ENCODE measurements around the gene DCDC2C. TPM values are rescaled to one million over a fixed set of nuclear protein-coding genes. Genes with fewer than 3 reads are reported as not detected.

The DCDC2C gene
- total and polyA plus RNA-seq, 2 of the 4 experiments (the other 2 are of a cell fraction) = not detected

GRCh38 chr2:3754280-3754679, 50.9 kb downstream of the DCDC2C start:
- no peak overlapping the region for H3K18ac ChIP-seq (ENCODE audit: low read depth, low read length)
- H3K9ac ChIP-seq (ENCODE audit: low read depth, low read length) = no peak overlapping the region
- no peak overlapping the region for H4K91ac ChIP-seq (ENCODE audit: insufficient read depth, low read depth, low read length)
- no peaks in the 10 kb centered on the region for H3K9me3 ChIP-seq (ENCODE audit: control insufficient read depth, insufficient read depth, low read length)
- H3K27ac ChIP-seq (ENCODE audit: insufficient read depth, low read length) = no peak overlapping the region
- no peak overlapping the region for H2AK5ac ChIP-seq (ENCODE audit: low read depth, low read length)
- no peaks in the 10 kb centered on the region for H3K36me3 ChIP-seq (ENCODE audit: control insufficient read depth, insufficient read depth, low read length)
- WGBS, 2 experiments (ENCODE audit: extremely low coverage in 2 of 2, insufficient read length in 1 of 2) = 37% methylated on average over 3 of the region's 5 CpGs; no CpG with 5 or more reads in 1 of the 2 experiments
- no peak overlapping the region for H3K4me2 ChIP-seq (ENCODE audit: low read depth, low read length)
- no peaks in the 10 kb centered on the region; the same call in 1 of the 2 replicates for H3K27me3 ChIP-seq (ENCODE audit: control insufficient read depth, insufficient read depth, low read length)
- no peaks in the 10 kb centered on the region for H4K20me1 ChIP-seq (ENCODE audit: insufficient read depth, low read length)
- H3K4ac ChIP-seq (ENCODE audit: low read depth, low read length) = no peak overlapping the region
- H2AFZ ChIP-seq (replicated peaks; ENCODE audit: low read length, poor library complexity) = no peak overlapping the region
- no peak overlapping the region for H3K14ac ChIP-seq (replicated peaks; ENCODE audit: low read depth, low read length)
- ATAC-seq (ENCODE audit: low read depth) (peak; percentile 62), DNase-seq (no peak)
- H3K4me3 ChIP-seq (ENCODE audit: insufficient read depth, low read depth, low read length) = no peak overlapping the region
- no TSS peak for BruUV-seq (replicated peaks)
- no peak overlapping the region for H2BK5ac ChIP-seq (ENCODE audit: low read depth, low read length, poor library complexity, severe bottlenecking)
- TF ChIP-seq, protein P1, sequence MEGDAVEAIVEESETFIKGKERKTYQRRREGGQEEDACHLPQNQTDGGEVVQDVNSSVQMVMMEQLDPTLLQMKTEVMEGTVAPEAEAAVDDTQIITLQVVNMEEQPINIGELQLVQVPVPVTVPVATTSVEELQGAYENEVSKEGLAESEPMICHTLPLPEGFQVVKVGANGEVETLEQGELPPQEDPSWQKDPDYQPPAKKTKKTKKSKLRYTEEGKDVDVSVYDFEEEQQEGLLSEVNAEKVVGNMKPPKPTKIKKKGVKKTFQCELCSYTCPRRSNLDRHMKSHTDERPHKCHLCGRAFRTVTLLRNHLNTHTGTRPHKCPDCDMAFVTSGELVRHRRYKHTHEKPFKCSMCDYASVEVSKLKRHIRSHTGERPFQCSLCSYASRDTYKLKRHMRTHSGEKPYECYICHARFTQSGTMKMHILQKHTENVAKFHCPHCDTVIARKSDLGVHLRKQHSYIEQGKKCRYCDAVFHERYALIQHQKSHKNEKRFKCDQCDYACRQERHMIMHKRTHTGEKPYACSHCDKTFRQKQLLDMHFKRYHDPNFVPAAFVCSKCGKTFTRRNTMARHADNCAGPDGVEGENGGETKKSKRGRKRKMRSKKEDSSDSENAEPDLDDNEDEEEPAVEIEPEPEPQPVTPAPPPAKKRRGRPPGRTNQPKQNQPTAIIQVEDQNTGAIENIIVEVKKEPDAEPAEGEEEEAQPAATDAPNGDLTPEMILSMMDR (conservative IDR thresholded peaks at IDR 0.05; ENCODE audit: low read depth, low read length) = peak; percentile 25; the same call in 1 of the 2 replicates
- TF ChIP-seq, protein P2, sequence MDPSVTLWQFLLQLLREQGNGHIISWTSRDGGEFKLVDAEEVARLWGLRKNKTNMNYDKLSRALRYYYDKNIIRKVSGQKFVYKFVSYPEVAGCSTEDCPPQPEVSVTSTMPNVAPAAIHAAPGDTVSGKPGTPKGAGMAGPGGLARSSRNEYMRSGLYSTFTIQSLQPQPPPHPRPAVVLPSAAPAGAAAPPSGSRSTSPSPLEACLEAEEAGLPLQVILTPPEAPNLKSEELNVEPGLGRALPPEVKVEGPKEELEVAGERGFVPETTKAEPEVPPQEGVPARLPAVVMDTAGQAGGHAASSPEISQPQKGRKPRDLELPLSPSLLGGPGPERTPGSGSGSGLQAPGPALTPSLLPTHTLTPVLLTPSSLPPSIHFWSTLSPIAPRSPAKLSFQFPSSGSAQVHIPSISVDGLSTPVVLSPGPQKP (IDR thresholded peaks at IDR 0.05; ENCODE audit: borderline replicate concordance, low read depth, low read length) = no peak
- dilution Hi-C loops (cut with HindIII; ENCODE audit: low sequenced_read_pairs, unreplicated experiment) = no loop called here
- H3K23ac ChIP-seq (ENCODE audit: low read depth, low read length) = no peak overlapping the region
- no peak overlapping the region for H2BK20ac ChIP-seq (ENCODE audit: low read depth, low read length)
- no peaks in the 10 kb centered on the region for H3K79me1 ChIP-seq (ENCODE audit: low read depth in 1 of 2, low read length in 2 of 2)
- CTCF ChIA-PET = interaction anchor here (1.5 kb wide), 1 partner anchor 26 kb away, joined by 6 read pairs; no protein-coding TSS in a partner anchor
- H2BK15ac ChIP-seq (ENCODE audit: low read depth, low read length) = no peak overlapping the region
- in situ Hi-C loops (cut with MboI; ENCODE audit: low sequenced_read_pairs) = no loop called here
- H2BK120ac ChIP-seq (ENCODE audit: low read depth, low read length) = no peak overlapping the region
- H2AK9ac ChIP-seq (replicated peaks; ENCODE audit: low read depth, low read length, poor library complexity) = no peak overlapping the region
- no peak overlapping the region for H4K5ac ChIP-seq (ENCODE audit: low read depth, low read length)
- H3K56ac ChIP-seq (ENCODE audit: extremely low read depth, insufficient read depth, low read length) = no peak overlapping the region
- H3K4me1 ChIP-seq (ENCODE audit: control insufficient read depth, insufficient read depth, low read length) = peaks cover 8% of the 10 kb centered on the region
- intact Hi-C loops (cut with micrococcal nuclease) = no loop called here
- POLR2A ChIA-PET (ENCODE audit: unreplicated experiment) = no interaction called here
- no peak overlapping the region for H4K8ac ChIP-seq (ENCODE audit: low read depth in 2 of 2, low read length in 2 of 2)
- H3K9me1 ChIP-seq (ENCODE audit: insufficient read depth, low read length) = peaks cover 5% of the 10 kb centered on the region; the same call in 1 of the 2 replicates
